HG03565 (cell line): ENCODE results near the gene MYOCOS.

Experiments
- ATAC-seq: cut with Tn5 transposase; IDR thresholded peaks from one replicate; pipeline ENCODE4 v1.9.1; 2021; ENCODE audit warnings: mild to moderate bottlenecking, moderate library complexity; ENCODE audit not compliant: unreplicated experiment

The MYOCOS gene

GRCh38 chr1:171623651-171624331, 1.7 kb downstream of the MYOCOS start:
- no peak for ATAC-seq

- ATAC-seq, result no peak
Observed at GRCh38 chr1:171625225-171625624, 3.2 kb downstream of the MYOCOS start.

- no peak for ATAC-seq
Observed at GRCh38 chr1:171627020-171627419, 5.0 kb downstream of the MYOCOS start.

DNA sequence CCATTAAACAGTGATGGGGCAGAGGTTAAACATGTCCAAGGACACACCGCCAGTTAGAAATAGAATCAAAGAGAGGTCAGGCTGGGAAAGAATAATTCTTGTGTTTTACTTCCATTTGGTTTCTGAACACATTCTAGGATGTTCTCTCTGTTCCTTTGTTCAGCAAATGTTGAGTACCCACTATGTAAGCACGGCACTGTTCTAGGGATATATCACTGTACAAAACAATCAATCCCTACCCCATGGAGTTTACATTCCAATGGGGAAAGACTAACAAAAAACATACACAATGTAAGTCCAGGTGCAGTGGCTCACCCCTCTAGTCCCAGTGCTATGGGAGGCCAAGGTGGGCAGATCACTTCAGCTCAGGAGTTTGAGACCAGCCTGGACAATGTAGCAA, 6.2 kb downstream of the MYOCOS start:
- ATAC-seq, result no peak

DNA sequence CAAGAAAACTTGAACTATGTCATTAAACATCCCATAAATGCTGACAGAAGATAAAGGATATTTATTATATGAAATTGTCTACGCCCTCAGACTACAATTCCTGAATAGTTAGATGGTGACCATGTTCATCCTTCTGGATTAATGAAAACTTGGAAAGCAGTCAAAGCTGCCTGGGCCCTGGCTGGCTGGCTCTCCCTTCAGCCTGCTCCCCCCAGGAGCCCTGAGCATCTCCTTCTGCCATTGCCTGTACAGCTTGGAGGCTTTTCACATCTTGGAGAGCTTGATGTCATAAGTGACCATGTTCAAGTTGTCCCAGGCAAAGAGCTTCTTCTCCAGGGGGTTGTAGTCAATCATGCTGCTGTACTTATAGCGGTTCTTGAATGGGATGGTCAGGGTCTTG, 13.6 kb downstream of the MYOCOS start:
- ATAC-seq, result no peak

DNA sequence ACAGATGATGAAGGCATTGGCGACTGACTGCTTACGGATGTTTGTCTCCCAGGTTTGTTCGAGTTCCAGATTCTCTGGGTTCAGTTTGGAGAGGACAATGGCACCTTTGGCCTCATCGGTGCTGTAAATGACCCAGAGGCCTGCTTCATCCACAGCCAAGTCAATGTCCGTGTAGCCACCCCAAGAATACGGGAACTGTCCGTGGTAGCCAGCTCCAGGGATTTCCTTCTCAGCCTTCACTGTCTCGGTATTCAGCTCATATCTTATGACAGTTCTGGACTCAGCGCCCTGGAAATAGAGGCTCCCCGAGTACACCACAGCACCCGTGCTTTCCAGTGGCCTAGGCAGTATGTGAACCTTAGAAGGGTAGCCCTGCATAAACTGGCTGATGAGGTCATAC, 14.1 kb downstream of the MYOCOS start:
- ATAC-seq, result no peak

DNA sequence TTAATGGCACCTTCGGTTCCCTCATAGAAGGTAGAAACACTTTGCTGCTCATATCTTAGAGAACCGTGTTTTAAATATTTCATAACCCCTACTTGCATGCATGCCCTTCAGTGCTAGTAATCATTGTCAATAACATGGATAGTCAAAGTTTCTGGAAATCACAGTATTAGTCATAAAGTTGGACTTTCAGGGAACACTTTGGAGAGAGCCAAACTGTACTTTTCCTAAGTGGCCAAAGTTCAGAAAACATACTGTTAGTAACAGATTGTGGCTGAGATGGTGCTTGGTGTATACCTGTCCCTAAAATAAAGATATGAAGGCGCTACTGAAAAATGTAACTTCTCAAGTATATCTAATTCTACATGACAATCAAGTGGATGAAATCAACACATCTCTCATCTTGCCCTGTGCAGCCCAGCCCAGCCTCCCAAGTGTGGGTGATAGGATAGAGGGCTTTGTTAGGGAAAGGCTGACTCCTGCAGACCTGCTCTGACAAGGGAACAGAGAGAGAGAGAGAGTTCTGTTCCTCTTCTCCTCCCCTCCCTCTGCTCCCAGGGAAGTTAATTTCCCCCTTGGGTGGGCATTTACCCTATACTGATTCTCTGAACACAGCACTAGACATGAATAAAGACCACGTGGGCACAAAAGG, 16.0 kb downstream of the MYOCOS start:
- no peak for ATAC-seq

GRCh38 chr1:171640225-171640624, 18.2 kb downstream of the MYOCOS start:
- ATAC-seq, result no peak

- no peak for ATAC-seq
Observed at GRCh38 chr1:171641076-171641864, 19.2 kb downstream of the MYOCOS start.

DNA sequence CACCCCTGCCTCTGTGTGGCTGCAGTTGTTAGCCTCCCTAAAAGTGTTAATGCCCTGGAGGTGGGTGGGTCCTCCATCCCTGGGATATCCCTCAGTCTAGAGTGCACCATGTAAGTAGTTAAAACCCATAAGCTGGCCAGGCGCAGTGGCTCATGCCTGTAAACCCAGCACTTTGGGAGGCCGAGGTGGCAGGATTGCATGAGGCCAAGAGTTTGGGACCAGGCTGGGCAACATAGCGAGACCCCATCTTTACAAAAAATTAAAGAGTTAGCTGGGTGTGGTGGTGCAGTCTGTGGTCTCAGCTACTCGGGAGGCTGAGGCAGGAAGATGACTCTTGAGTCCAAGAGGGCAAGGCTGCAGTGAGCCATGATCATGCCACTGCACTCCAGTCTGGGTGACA, 20.2 kb downstream of the MYOCOS start:
- ATAC-seq, result no peak

DNA sequence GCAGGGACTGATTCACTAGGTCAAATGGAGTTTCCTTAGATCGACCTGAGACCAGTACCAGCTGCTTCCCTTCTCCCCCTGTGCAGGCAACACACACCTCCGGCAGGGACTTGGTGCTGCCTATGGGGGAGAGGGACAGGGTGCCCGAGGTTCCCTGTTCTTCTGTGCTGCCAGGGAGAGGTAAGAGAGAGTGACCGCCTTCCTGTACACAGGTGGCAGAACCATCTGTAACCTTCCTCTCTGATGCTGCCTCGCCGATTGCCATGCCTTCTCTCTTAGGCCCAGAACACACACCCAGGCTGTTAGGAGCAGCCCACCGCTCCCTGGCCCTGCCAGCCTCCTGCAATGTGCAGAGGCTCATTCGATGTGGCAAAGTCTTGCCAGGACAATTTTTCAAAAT, 21.1 kb downstream of the MYOCOS start:
- no peak for ATAC-seq

DNA sequence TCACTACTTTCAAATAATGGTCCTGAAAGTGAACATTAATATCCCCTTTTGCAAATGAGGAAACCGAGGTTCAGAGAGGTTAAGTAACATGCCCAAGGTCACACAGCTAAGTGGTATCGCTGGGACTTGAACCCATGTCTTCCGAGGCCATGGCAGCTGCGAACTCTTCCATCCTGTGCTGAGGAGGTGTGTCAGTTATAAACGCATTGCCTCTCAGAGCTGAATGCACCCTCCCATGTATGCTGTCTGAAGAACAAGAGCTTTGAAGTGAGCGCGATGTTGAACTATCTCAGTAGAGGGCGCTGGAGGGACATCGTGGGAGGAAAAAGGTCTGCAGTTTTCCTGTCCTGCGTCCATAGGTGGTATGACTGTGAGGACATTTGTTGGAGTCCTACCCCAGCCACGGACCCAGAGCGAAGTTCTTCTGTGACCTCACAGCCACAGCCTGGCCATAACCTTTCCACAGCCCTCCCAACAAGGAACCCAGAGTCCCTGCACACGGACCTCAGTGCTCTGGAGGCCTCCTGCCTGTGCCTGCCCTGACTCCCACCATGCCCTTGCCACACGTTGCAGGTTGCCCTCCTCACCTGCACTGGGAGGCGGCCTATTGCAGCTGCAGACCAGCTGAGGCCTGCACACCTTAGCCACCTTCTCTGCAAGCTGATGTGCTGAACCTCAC, 22.9 kb downstream of the MYOCOS start:
- ATAC-seq, result no peak

DNA sequence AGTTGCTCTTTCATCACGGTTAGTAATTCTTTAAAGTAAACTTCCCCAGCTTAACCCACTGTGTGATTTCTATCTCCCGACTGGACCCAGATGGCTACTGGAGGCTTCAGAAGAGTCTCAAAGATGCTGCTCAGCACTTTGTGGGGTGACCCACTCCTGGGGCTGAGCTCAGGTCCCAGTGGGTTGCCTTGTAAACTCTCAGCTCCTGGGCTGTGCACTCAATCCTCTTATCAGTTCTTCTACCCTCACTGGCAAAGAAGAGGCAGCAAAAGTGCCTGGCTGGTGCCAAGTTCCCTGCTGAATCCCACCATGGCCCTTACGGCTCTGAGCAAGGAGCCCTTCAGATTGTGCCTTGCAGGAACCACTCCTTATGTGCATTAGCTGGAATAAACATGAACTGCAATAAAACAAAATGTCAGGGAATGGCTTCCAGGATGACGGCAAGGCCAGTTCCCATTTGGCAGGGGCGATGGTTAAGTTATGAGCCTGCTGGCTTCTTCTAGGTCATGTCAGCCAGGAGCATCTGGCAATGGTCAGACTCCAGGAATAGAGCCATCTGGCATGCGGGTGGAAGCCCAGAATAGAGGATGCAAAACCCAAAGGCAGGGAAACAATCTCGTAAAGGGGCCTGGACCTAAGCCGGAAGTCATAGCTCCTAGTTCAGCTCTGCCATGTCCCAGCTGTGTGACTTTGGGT, 23.7 kb downstream of the MYOCOS start:
- ATAC-seq, result no peak

DNA sequence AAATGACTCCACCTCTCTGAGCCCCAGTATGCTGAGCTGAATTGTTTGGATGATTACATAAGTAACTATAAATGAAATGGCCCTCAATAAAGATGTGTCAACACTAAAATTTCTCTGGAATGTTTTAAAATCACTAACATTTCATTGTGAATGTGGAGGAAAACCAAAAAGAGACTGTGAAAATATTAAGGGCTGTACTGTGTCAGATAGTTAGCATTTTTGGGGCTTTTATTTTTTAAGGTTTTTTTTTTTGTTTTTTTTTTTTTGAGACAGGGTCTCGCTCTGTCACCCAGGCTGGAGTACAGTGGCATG, 24.2 kb downstream of the MYOCOS start:
- ATAC-seq, result no peak

DNA sequence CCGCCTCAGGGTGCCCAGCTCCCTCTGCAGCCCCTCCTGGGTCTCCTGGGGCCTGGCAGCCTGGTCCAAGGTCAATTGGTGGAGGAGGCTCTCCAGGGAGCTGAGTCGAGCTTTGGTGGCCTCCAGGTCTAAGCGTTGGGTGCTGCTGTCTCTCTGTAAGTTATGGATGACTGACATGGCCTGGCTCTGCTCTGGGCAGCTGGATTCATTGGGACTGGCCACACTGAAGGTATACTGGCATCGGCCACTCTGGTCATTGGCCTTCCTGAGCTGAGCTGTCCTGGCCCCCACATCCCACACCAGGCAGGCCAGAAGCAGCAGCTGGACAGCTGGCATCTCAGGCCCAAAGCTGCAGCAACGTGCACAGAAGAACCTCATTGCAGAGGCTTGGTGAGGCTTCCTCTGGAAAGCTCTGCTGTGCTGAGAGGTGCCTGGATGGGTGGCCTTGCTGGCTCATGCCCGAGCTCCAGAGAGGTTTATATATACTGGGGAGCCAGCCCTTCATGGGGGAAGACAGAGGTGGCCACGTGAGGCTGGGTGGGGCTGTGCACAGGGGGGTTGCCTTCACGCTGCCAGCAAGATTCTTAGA, 30.3 kb downstream of the MYOCOS start, which contains the start of gene MYOC:
Gene MYOC, minus strand, starts transcription at position 455 of the 589 bp plus-strand sequence. Its CDS starts 77 bp downstream, at position 378.
- no peak for ATAC-seq

DNA sequence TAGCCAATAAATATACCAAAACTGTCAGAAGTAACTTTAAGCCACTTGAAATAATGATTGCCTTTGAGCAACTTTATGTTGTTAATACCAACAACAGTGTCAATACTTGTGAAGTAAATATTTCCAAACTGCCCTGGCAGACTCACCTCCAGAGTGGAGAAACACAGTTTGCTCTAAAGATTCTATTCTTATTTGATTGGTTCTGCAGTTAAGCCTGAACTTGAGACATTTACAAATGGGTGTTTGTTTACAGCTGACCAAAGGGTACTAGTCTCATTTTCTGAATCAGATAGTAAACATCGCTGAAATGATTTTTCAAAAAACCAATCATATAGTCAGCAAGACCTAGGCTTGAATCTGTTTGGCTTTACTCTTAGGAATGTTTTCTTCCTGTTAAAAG, 31.8 kb downstream of the MYOCOS start:
- no peak for ATAC-seq

DNA sequence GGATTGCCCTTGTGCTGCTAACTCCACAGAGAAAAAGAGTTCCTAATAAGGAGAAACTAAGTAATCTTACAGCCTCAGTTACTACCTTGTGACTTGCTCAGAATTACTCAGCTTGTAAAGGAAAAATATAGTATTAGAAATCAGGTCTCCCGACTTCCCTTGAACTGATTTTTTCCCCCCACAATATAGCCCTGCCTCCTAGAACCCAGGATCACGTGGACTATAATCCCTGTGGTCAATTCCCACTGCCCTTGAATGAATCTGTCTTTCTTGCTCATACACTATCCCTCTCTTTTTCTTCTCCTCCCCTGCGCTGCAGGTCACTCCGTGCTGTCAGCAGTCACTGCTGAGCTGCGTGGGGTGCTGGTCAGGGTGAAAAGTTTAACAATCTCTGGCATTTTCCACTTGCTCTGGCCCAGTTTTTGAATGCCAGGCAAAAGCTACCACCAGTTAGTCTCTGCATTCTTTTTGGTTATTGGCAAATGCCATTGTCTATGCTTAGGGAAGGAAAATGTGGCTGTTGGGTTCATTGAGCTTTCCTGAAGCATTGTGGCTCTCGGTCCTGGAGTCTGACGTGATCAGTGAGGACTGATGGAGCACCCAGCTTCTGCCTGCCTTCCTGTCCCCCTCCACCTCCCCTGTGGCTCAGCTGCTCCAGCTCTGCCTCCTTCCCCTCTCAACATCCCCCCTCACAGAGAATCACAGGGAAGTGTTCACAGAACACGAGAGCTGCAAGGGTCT, 32.3 kb downstream of the MYOCOS start:
- ATAC-seq, result no peak

GRCh38 chr1:171654942-171655745, 33.1 kb downstream of the MYOCOS start:
- peak; percentile 67 for ATAC-seq

DNA sequence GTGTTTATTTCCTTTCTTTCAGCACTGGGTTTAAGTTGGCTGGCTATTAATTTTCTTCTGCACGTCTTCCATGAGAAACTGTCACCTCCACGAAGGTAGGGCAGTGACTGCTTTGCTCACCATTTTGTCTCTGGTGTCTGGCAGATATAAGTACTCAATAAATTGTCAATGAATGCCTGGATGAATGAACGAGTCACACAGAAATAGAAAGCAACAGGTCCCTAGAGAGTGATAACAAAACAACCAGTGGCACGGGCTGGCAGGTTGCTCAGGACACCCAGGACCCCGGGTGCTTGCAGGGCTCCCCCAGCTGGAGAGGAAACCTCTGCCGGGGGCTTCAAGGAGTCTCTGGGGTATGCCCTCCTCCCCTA, 33.7 kb downstream of the MYOCOS start:
- ATAC-seq, result no peak
